Measurements from ENCODE around the gene GPR160. TPM values are rescaled to one million over a fixed set of nuclear protein-coding genes. Genes with fewer than 3 reads are reported as not detected.

Gene GPR160, protein sequence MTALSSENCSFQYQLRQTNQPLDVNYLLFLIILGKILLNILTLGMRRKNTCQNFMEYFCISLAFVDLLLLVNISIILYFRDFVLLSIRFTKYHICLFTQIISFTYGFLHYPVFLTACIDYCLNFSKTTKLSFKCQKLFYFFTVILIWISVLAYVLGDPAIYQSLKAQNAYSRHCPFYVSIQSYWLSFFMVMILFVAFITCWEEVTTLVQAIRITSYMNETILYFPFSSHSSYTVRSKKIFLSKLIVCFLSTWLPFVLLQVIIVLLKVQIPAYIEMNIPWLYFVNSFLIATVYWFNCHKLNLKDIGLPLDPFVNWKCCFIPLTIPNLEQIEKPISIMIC
- total RNA-seq: 1.2 TPM

GRCh38 chr3:170037463-170038433 is at the start of gene GPR160:
GPR160 (plus strand) TSS chr3:170037995; CDS start chr3:170083973, 45,978 bp downstream.
- TF ChIP-seq, protein P1, sequence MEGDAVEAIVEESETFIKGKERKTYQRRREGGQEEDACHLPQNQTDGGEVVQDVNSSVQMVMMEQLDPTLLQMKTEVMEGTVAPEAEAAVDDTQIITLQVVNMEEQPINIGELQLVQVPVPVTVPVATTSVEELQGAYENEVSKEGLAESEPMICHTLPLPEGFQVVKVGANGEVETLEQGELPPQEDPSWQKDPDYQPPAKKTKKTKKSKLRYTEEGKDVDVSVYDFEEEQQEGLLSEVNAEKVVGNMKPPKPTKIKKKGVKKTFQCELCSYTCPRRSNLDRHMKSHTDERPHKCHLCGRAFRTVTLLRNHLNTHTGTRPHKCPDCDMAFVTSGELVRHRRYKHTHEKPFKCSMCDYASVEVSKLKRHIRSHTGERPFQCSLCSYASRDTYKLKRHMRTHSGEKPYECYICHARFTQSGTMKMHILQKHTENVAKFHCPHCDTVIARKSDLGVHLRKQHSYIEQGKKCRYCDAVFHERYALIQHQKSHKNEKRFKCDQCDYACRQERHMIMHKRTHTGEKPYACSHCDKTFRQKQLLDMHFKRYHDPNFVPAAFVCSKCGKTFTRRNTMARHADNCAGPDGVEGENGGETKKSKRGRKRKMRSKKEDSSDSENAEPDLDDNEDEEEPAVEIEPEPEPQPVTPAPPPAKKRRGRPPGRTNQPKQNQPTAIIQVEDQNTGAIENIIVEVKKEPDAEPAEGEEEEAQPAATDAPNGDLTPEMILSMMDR (IDR thresholded peaks at IDR 0.05): peak in 2 of 3 experiments; percentile 26 to 47
- no peak for TF ChIP-seq POLR2A (IDR thresholded peaks at IDR 0.05)
- peak within 1 kb of the TSS; percentile 47 to 62 for H3K4me3 ChIP-seq
- H3K9me3 ChIP-seq: no peaks in the 10 kb centered on the region
- peaks cover 15% of the 10 kb centered on the region for H3K4me1 ChIP-seq
- H3K27me3 ChIP-seq: no peaks in the 10 kb centered on the region
- no peak within 1 kb of the TSS for H3K27ac ChIP-seq
- H3K36me3 ChIP-seq: no peaks in the 10 kb centered on the region
- intact Hi-C loops (cut with DNase I): no loop called here
- no peak for DNase-seq (ENCODE audit: extremely low spot score in 2 of 2)

- Histone ChIP-seq H3K27me3 (no peaks in the 10 kb centered on the region), H3K4me1 (no peaks in the 10 kb centered on the region), H3K9me3 (no peaks in the 10 kb centered on the region), H3K4me3 (no peak overlapping the region), H3K27ac (no peak overlapping the region), H3K36me3 (peaks cover 0 to 57% of the 10 kb centered on the region in 2 donors)
- no peak for DNase-seq (ENCODE audit: extremely low spot score in 2 of 2)
- TF ChIP-seq, protein P1 (IDR thresholded peaks at IDR 0.05): no peak
- TF ChIP-seq POLR2A (IDR thresholded peaks at IDR 0.05): no peak
- intact Hi-C loops (cut with DNase I): no loop called here
Observed at GRCh38 chr3:169990431-169990830, 47.4 kb upstream of the GPR160 start.

- Histone ChIP-seq H3K36me3 (peaks cover 0 to 46% of the 10 kb centered on the region in 2 donors), H3K27me3 (no peaks in the 10 kb centered on the region), H3K4me1 (no peaks in the 10 kb centered on the region), H3K9me3 (no peaks in the 10 kb centered on the region), H3K4me3 (no peak overlapping the region), H3K27ac (no peak overlapping the region)
- intact Hi-C loops (cut with DNase I): no loop called here
- TF ChIP-seq POLR2AphosphoS5 (IDR thresholded peaks at IDR 0.05; ENCODE audit: insufficient read depth in 1 of 2, low read depth in 1 of 2) (no peak), POLR2A (IDR thresholded peaks at IDR 0.05) (no peak)
- TF ChIP-seq, protein P1 (IDR thresholded peaks at IDR 0.05): no peak
- no peak for DNase-seq (ENCODE audit: extremely low spot score in 2 of 2)
Observed at GRCh38 chr3:169992156-169992555, 45.6 kb upstream of the GPR160 start.

- Histone ChIP-seq H3K9me3 (no peaks in the 10 kb centered on the region), H3K4me3 (no peak overlapping the region), H3K27me3 (no peaks in the 10 kb centered on the region), H3K27ac (no peak overlapping the region), H3K4me1 (no peaks in the 10 kb centered on the region), H3K36me3 (peaks cover 0 to 39% of the 10 kb centered on the region in 2 donors)
- intact Hi-C loops (cut with DNase I): no loop called here
- TF ChIP-seq POLR2AphosphoS5 (IDR thresholded peaks at IDR 0.05; ENCODE audit: insufficient read depth in 1 of 2, low read depth in 1 of 2) (no peak), POLR2A (IDR thresholded peaks at IDR 0.05) (no peak)
- TF ChIP-seq, protein P1 (IDR thresholded peaks at IDR 0.05): no peak
- DNase-seq (ENCODE audit: extremely low spot score in 2 of 2): no peak
Observed at GRCh38 chr3:169992781-169993180, 45.0 kb upstream of the GPR160 start.

Data from vagina (tissue), 2 donors.